HepG2 (cell line): ENCODE data around the gene AKAP8. TPM values are rescaled to one million over a fixed set of nuclear protein-coding genes. Genes with fewer than 3 reads are reported as not detected.

Experiments
- CHD4 ChIP-seq: fragments of 200-600 bp; sonication (generic); IDR thresholded peaks from 2 replicates; pipeline ENCODE4 v1.7.0; 2017; ENCODE audit warnings: mild to moderate bottlenecking, low read length, borderline replicate concordance
- GATAD1 ChIP-seq: IDR thresholded peaks from 2 replicates; pipeline ENCODE4 v1.6.1; 2016; ENCODE audit warnings: missing genetic modification reagents, missing compliant biosample characterization
- KLF6 ChIP-seq: IDR thresholded peaks from 2 replicates; pipeline ENCODE4 v1.8.0; 2016; ENCODE audit warnings: missing biosample characterization, missing genetic modification reagents
- MEF2D ChIP-seq: sonication (generic); formaldehyde crosslinking; IDR thresholded peaks from 2 replicates; pipeline ENCODE4 v1.5.1; 2020; ENCODE audit warnings: mild to moderate bottlenecking, missing genetic modification reagents
- MYNN ChIP-seq: sonication (generic); formaldehyde crosslinking; IDR thresholded peaks from 2 replicates; pipeline ENCODE4 v1.4.0; 2020; ENCODE audit warnings: mild to moderate bottlenecking, low read depth, missing genetic modification reagents
- POGZ ChIP-seq: sonication (generic); formaldehyde crosslinking; IDR thresholded peaks from 2 replicates; pipeline ENCODE4 v1.4.0; 2020; ENCODE audit warnings: mild to moderate bottlenecking, missing genetic modification reagents
- RARA ChIP-seq: IDR thresholded peaks from 2 replicates; pipeline ENCODE4 v1.6.1; 2016; ENCODE audit warnings: missing genetic modification reagents, missing compliant biosample characterization
- RCOR2 ChIP-seq: IDR thresholded peaks from 2 replicates; pipeline ENCODE4 v1.6.1; 2016; ENCODE audit warnings: missing biosample characterization, missing genetic modification reagents
- RXRA ChIP-seq: sonication (generic); formaldehyde crosslinking; IDR thresholded peaks from 2 replicates; pipeline ENCODE4 v1.5.1; 2020; ENCODE audit warnings: missing genetic modification reagents
- SAP130 ChIP-seq: IDR thresholded peaks from 2 replicates; pipeline ENCODE4 v1.6.1; 2016; ENCODE audit warnings: low read depth
- SOX6 ChIP-seq, 2 experiments: fragments of 450-650 bp in 1 of 2; sonication (generic) in 1 of 2; formaldehyde crosslinking in 1 of 2; IDR thresholded peaks; 2 replicates each; pipeline versions ENCODE4 v1.4.0 to v1.6.1; 2017 to 2020; ENCODE audit warnings: antibody characterized with exemption in 1 of 2, mild to moderate bottlenecking in 1 of 2, missing genetic modification reagents in 1 of 2
- SP2 ChIP-seq: sonication (generic); formaldehyde crosslinking; IDR thresholded peaks from 2 replicates; pipeline ENCODE4 v1.5.1; 2020; ENCODE audit warnings: mild to moderate bottlenecking, missing genetic modification reagents
- TBX2 ChIP-seq: sonication (generic); formaldehyde crosslinking; IDR thresholded peaks from 2 replicates; pipeline ENCODE4 v1.5.0; 2020; ENCODE audit warnings: missing genetic modification reagents, mild to moderate bottlenecking, borderline replicate concordance
- ZBTB38 ChIP-seq: sonication (generic); formaldehyde crosslinking; IDR thresholded peaks from 2 replicates; pipeline ENCODE4 v1.5.1; 2020; ENCODE audit warnings: mild to moderate bottlenecking, missing genetic modification reagents
- ZNF629 ChIP-seq: sonication (generic); formaldehyde crosslinking; conservative IDR thresholded peaks from 2 replicates; pipeline ENCODE4 v1.5.0; 2020; ENCODE audit warnings: missing genetic modification reagents
- polyA plus RNA-seq, 8 experiments: library from polyadenylated mRNA; depleted of rRNA in 3 of 8; stranded (reverse) in 7 of 8; unstranded in 1 of 8; fragments of >200 nt; fragmentation: Illumina TruSeq in 4 of 8; extraction: Trizol in 4 of 8; gene quantifications; 2 replicates each; pipeline versions ENCODE4 v1.2.1 to v1.2.3, GENCODE V29; 2011 to 2016; ENCODE audit warnings: low read depth in 4 of 8, missing spikeins in 1 of 8, mixed read lengths in 1 of 8; ENCODE audit not compliant: insufficient read depth in 1 of 8
- total RNA-seq, 5 experiments: library from RNA; depleted of rRNA; stranded (reverse); fragments of >200 nt; fragmentation: Illumina TruSeq; extraction: Trizol; gene quantifications; 2 replicates each; pipeline ENCODE4 v1.2.3, GENCODE V29; 2016; ENCODE audit warnings: low read depth in 1 of 5
- TF ChIP-seq, protein P1 (sequence below), 2 experiments: sonication (generic) in 1 of 2; formaldehyde crosslinking in 1 of 2; IDR thresholded peaks; 2 replicates each; pipeline versions ENCODE4 v1.4.0 to v1.6.1; 2016 to 2020; ENCODE audit warnings: borderline replicate concordance in 1 of 2, low read depth in 1 of 2, mild to moderate bottlenecking in 1 of 2, missing genetic modification reagents in 1 of 2
- TF ChIP-seq, protein P2 (sequence below): sonication (generic); formaldehyde crosslinking; IDR thresholded peaks from 2 replicates; pipeline ENCODE4 v1.5.1; 2020; ENCODE audit warnings: missing genetic modification reagents, mild to moderate bottlenecking, borderline replicate concordance
- TF ChIP-seq, protein P3 (sequence below): sonication (generic); formaldehyde crosslinking; IDR thresholded peaks from 2 replicates; pipeline ENCODE4 v1.4.0; 2020; ENCODE audit warnings: mild to moderate bottlenecking, missing genetic modification reagents
- TF ChIP-seq, protein P4 (sequence below): sonication (generic); formaldehyde crosslinking; IDR thresholded peaks from 2 replicates; pipeline ENCODE4 v1.4.0; 2020; ENCODE audit warnings: missing genetic modification reagents, borderline replicate concordance

The AKAP8 gene
- total and polyA plus RNA-seq, 2 of the 13 experiments (the other 11 are each of a cell fraction or from before 2014, with no cell fraction given): 15.9 to 22.1 TPM

DNA sequence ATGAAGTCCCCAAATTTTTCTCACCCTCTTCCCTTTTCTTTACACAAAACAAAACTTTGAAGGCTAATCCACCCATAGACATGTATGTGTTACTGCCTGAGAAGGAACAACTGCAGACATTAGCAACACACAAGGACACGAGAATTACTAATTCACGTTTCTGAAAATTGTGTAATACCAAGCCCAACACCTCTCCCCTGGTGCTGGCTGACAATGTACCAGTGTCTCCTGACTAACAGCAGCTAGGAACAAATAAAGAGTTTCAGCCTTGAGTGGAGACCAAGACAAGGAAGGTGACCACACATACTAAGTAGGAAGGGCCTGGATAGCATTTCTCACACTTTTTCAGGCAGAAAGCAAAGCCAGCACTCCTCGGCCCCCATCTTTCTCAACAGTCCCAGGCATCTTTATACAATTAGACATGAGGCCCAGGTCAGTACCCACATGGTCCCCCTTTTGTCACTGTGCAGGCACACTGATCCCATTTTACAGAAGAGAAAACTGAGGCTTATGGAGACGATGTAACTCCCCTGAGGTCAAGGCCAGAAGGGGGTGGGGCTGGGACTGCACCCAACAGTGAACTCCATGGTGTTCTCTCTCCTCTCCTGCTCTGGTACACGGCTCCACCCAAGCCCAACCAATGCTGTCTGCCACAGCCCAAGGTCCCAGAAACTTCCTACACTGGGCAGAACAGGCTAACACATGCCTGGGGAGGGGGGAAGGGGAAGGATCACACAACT lies 55.9 kb downstream of the AKAP8 start (continued):
- TF ChIP-seq ZBTB38 (CRISPR knock-in tag) (no peak), CHD4 (peak; percentile 99), SP2 (CRISPR knock-in tag) (no peak), RARA (CRISPR knock-in tag) (peak; percentile 66), TBX2 (CRISPR knock-in tag) (peak; percentile 59; the same call in 1 of the 2 replicates), RCOR2 (CRISPR knock-in tag) (peak; percentile 54; the same call in 1 of the 2 replicates), MYNN (CRISPR knock-in tag) (no peak), POGZ (CRISPR knock-in tag) (0 out of 2 replicates have a peak, but pooled peaks have one; percentile 29), GATAD1 (0 out of 2 replicates have a peak, but pooled peaks have one; percentile 15), SAP130 (CRISPR knock-in tag) (peak; percentile 40; the same call in 1 of the 2 replicates), RXRA (CRISPR knock-in tag) (peak; percentile 63; the same call in 1 of the 2 replicates), ZNF629 (peak; percentile 99), MEF2D (CRISPR knock-in tag) (0 out of 2 replicates have a peak, but pooled peaks have one; percentile 34), KLF6 (0 out of 2 replicates have a peak, but pooled peaks have one; percentile 15), SOX6 (IDR thresholded peaks at IDR 0.05) (no peak), SOX6 (CRISPR knock-in tag; IDR thresholded peaks at IDR 0.05) (0 out of 2 replicates have a peak, but pooled peaks have one; percentile 13)
- TF ChIP-seq, protein P1, sequence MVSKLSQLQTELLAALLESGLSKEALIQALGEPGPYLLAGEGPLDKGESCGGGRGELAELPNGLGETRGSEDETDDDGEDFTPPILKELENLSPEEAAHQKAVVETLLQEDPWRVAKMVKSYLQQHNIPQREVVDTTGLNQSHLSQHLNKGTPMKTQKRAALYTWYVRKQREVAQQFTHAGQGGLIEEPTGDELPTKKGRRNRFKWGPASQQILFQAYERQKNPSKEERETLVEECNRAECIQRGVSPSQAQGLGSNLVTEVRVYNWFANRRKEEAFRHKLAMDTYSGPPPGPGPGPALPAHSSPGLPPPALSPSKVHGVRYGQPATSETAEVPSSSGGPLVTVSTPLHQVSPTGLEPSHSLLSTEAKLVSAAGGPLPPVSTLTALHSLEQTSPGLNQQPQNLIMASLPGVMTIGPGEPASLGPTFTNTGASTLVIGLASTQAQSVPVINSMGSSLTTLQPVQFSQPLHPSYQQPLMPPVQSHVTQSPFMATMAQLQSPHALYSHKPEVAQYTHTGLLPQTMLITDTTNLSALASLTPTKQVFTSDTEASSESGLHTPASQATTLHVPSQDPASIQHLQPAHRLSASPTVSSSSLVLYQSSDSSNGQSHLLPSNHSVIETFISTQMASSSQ (IDR thresholded peaks at IDR 0.05; ENCODE audit: low read depth): no peak
- TF ChIP-seq, protein P1 (CRISPR knock-in tag; IDR thresholded peaks at IDR 0.05; ENCODE audit: borderline replicate concordance): 0 out of 2 replicates have a peak, but pooled peaks have one; percentile 18
- TF ChIP-seq, protein P2, sequence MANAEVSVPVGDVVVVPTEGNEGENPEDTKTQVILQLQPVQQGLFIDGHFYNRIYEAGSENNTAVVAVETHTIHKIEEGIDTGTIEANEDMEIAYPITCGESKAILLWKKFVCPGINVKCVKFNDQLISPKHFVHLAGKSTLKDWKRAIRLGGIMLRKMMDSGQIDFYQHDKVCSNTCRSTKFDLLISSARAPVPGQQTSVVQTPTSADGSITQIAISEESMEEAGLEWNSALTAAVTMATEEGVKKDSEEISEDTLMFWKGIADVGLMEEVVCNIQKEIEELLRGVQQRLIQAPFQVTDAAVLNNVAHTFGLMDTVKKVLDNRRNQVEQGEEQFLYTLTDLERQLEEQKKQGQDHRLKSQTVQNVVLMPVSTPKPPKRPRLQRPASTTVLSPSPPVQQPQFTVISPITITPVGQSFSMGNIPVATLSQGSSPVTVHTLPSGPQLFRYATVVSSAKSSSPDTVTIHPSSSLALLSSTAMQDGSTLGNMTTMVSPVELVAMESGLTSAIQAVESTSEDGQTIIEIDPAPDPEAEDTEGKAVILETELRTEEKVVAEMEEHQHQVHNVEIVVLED (CRISPR knock-in tag): peak; percentile 29; the same call in 1 of the 2 replicates
- TF ChIP-seq, protein P3, sequence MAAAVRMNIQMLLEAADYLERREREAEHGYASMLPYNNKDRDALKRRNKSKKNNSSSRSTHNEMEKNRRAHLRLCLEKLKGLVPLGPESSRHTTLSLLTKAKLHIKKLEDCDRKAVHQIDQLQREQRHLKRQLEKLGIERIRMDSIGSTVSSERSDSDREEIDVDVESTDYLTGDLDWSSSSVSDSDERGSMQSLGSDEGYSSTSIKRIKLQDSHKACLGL: 0 out of 2 replicates have a peak, but pooled peaks have one; percentile 28
- TF ChIP-seq, protein P4, sequence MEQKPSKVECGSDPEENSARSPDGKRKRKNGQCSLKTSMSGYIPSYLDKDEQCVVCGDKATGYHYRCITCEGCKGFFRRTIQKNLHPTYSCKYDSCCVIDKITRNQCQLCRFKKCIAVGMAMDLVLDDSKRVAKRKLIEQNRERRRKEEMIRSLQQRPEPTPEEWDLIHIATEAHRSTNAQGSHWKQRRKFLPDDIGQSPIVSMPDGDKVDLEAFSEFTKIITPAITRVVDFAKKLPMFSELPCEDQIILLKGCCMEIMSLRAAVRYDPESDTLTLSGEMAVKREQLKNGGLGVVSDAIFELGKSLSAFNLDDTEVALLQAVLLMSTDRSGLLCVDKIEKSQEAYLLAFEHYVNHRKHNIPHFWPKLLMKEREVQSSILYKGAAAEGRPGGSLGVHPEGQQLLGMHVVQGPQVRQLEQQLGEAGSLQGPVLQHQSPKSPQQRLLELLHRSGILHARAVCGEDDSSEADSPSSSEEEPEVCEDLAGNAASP (CRISPR knock-in tag): peak; percentile 53; the same call in 1 of the 2 replicates
